ENCODE data around the gene DDX56. TPM values are rescaled to one million over a fixed set of nuclear protein-coding genes. Genes with fewer than 3 reads are reported as not detected.
A peak's percentile ranks its signal among the peaks of the same experiment; 100 is the strongest.
"Not testable (repeated sequence)": the region's sequence is repeated elsewhere in the genome, so short reads cannot be mapped to it uniquely, and the experiment has no call there.

The DDX56 gene
- total RNA-seq, 1 donor from 2014 or later = 51.1 TPM

GRCh38 chr7:44562622-44562962 lies 11.1 kb downstream of the DDX56 start:
- DNase-seq (ENCODE audit: low read depth) = not testable (repeated sequence)

- DNase-seq (ENCODE audit: low read depth) = peak; percentile 75
Observed at GRCh38 chr7:44561962-44562621, 11.6 kb downstream of the DDX56 start.

- no peak for DNase-seq (ENCODE audit: low read depth)
Observed at GRCh38 chr7:44561481-44561880, 12.2 kb downstream of the DDX56 start.

GRCh38 chr7:44559485-44559884 lies 14.2 kb downstream of the DDX56 start:
- no peak for DNase-seq (ENCODE audit: low read depth)

GRCh38 chr7:44557485-44557884 lies 16.2 kb downstream of the DDX56 start:
- no peak for DNase-seq (ENCODE audit: low read depth)

GRCh38 chr7:44555350-44555749 lies 18.4 kb downstream of the DDX56 start:
- no peak for DNase-seq (ENCODE audit: low read depth)

- DNase-seq (ENCODE audit: low read depth) = not testable (repeated sequence)
Observed at GRCh38 chr7:44552473-44553005, 21.2 kb downstream of the DDX56 start.

- no peak for DNase-seq (ENCODE audit: low read depth)
Observed at GRCh38 chr7:44549457-44549856, 24.3 kb downstream of the DDX56 start.

- no peak for DNase-seq (ENCODE audit: low read depth)
Observed at GRCh38 chr7:44548893-44549292, 24.8 kb downstream of the DDX56 start.

GRCh38 chr7:44547536-44548231 lies 26.0 kb downstream of the DDX56 start:
- no peak for DNase-seq (ENCODE audit: low read depth)

GRCh38 chr7:44541876-44542610 lies 31.7 kb downstream of the DDX56 start:
- no peak for DNase-seq (ENCODE audit: low read depth)

- peak; percentile 63 for DNase-seq (ENCODE audit: low read depth)
Observed at GRCh38 chr7:44541028-44541869, 32.5 kb downstream of the DDX56 start, which contains the start of gene NPC1L1. Gene NPC1L1 (minus strand): TSS chr7:44541330. CDS start chr7:44541259, 71 bp downstream.

GRCh38 chr7:44540592-44541027 lies 33.1 kb downstream of the DDX56 start:
- no peak for DNase-seq (ENCODE audit: low read depth)

GRCh38 chr7:44539669-44540506 lies 33.8 kb downstream of the DDX56 start:
- DNase-seq (ENCODE audit: low read depth) = no peak

- no peak for DNase-seq (ENCODE audit: low read depth)
Observed at GRCh38 chr7:44538798-44539668, 34.7 kb downstream of the DDX56 start.

- DNase-seq (ENCODE audit: low read depth) = no peak
Observed at GRCh38 chr7:44538093-44538797, 35.5 kb downstream of the DDX56 start.

GRCh38 chr7:44537442-44537841 lies 36.3 kb downstream of the DDX56 start:
- no peak for DNase-seq (ENCODE audit: low read depth)

- no peak for DNase-seq (ENCODE audit: low read depth)
Observed at GRCh38 chr7:44536090-44536489, 37.6 kb downstream of the DDX56 start.
